ENCODE data around the gene CCDC13.
A peak's percentile ranks its signal among the peaks of the same experiment; 100 is the strongest.

Gene CCDC13

DNA sequence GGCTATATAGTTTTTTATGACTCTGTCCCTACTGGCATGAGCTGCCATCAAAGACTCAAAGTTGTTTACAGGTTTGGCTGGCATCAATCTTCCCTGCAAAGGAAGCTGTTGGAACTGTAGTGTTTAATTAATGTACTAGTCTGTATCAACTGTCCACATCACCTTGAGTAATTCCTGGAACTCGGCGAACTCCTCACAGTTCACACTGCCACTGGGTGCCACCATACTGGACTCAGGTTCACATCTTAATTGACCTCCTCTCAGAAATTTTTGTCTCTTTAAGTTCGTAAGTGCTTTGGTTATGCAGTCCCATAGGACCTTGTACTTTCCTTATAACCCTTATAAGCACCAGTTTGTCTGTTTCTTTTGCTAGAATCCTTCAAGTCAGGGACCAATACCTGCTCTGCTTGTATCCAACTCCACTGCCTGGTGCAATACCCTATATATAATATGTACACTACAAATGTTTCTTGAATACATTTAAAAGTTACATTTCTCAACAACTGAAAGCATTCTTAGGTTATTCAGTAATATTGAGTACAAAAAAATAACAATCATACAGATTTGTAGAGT is 28.1 kb upstream of the CCDC13 start:
- DNase-seq (ENCODE audit: low read depth): no peak

DNA sequence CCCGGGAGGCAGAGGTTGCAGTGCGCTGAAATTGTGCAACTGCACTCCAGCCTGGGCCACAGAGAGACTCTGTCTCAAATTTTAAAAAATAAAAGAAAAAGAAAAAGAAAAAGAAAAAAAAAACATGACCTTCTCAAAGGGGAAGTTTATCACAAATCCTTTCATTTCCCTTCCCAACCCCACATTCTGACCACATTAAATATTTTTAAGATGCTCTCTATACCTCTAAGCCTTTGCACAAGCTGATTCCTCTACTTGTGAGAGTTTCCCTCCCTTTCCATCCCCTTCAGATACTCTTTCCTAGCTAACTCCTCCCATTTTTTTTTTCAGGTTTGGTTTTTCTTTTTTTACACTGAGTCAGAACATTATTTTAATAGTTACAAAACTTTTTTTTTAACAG is 27.2 kb upstream of the CCDC13 start:
- no peak for DNase-seq (ENCODE audit: low read depth)

More for the DNA sequence above, 28.1 kb upstream of the CCDC13 start:
- H3K4me3 ChIP-seq (ENCODE audit: low read depth, low read length): no peak overlapping the region

DNA sequence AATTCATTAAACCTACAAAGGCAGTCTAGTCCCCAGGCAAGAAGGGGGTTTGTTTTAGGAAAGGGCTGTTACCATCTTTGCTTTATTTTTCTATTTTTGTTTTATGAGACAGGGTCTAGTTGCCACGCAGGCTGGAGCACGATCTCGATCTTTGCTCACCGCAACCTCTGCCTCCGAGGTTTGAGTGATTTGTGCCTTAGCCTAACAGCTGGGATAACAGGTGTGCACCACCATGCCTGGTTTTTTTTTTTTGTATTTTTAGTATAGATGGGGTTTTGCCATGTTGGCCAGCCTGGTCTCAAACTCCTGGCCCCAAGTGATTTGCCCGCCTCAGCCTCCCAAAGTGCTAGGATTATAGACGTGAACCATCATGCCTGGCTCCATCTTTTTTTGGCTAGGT is 26.3 kb upstream of the CCDC13 start:
- H3K4me3 ChIP-seq (ENCODE audit: low read depth, low read length): no peak overlapping the region
- no peak for DNase-seq (ENCODE audit: low read depth)

More for the DNA sequence above, 27.2 kb upstream of the CCDC13 start:
- no peak overlapping the region for H3K4me3 ChIP-seq (ENCODE audit: low read depth, low read length)

DNA sequence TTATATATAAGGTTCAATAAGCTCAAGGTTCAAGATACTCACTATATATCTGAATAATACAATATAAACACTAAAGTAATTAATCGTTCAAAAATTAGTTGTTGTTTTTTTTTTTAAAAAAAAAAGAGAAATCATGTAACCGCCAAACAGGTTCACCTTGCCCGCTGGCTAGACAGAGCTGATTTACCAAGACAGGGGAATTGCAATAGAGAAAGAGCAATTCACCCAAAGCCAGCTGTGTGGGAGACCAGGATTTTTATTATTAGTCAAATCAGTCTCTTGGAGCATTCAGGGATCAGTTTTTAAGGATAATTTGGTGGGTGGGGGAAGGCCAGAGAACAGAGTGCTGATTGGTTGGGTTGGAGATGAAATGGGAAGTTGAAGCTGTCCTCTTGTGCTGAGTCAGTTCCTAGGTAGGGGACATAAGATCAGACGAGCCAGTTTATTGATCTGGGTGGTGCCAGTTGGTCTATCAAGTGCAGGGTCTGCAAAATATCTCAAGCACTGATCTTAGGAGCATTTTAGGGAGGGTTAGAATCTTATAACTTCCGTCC is 23.4 kb upstream of the CCDC13 start:
- H3K4me3 ChIP-seq (ENCODE audit: low read depth, low read length): no peak overlapping the region
- no peak for DNase-seq (ENCODE audit: low read depth)

DNA sequence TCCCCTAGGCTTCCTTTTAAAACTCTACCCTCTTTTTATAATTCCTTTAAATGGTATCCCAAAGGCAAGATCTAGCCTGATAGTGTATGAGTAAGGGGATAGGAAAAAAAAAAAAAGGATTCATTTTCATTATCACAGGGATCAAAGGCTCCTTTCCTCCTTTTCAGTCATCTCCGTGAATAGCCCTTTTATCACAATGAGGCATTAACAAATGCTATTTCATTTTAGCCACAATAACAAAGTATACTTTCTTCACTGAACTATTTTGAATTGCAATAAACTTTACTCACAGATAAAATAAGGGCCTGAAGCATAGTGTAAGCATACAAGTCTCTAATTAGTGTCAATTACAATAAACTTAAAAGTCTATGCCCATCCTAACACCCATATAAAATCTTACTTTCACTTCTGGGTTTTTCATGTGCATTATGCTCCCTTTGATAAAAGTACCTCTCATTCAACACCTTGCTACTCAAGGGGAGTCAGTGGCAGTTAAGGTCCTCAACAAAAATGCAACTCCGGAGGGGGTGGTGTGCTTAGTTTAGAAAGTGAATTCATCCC is 22.6 kb upstream of the CCDC13 start:
- no peak for DNase-seq (ENCODE audit: low read depth)
- H3K4me3 ChIP-seq (ENCODE audit: low read depth, low read length): no peak overlapping the region

DNA sequence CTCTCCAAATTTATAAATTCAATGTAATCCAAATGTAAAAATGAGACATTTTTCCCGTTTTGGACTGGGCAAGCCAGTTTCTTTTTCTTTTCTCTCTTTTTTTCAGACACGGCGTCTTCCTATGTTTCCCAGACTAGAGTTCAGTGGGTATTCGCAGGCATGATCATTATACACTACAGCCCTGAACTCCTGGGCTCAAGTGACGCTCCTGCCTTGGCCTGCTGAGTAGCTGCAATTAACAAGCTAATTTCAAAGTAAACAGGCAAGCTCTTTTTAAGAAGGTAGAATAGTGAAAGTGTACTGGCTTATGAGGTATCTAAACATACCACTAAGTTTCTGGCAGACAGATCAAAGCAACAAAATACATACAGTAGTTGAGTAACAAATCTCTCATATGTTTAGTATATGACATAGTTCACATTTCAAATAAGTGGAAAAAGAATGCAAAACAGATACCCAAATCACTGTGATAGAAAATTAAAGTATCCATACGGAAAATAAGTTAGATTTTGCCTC is 17.7 kb upstream of the CCDC13 start:
- no peak for DNase-seq (ENCODE audit: low read depth)
- H3K4me3 ChIP-seq (ENCODE audit: low read depth, low read length): no peak overlapping the region

DNA sequence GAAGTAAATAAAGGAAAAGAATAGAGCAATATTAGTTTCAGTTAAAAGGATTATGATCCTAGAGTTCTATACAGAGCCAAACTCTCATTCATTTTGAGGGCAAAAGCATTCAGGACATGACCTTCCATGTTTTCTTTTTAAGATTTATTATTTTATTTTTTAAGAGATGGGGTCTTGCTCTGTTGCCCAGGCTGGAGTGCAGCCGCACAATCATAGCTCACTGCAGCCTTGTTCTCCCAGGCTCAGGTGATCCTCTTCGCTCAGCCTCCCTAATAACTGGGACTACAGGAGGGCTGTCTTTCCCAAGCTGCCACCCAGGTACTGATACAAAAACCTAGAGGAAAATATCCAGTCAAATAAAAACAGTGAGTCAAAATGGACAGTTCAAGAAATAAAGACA is 13.6 kb upstream of the CCDC13 start:
- no peak overlapping the region for H3K4me3 ChIP-seq (ENCODE audit: low read depth, low read length)
- DNase-seq (ENCODE audit: low read depth): no peak

DNA sequence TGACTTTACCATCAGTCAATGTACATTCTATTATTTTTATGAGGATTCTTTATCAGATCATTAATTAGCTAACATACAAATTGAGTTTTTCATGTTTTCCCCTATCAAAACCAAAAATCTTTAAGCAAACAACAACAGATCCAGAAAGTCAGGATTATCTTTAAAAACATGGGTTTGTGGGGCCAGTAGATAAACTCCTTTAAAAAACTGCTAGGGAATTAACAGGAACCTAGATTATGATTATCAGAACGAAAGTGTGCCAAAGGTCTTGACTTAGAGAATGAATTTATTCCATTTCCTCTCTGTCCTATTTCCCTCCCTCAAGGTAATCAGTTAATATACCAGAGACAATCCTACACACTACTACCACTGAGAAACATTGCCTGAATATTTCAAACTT is 13.2 kb upstream of the CCDC13 start:
- no peak overlapping the region for H3K4me3 ChIP-seq (ENCODE audit: low read depth, low read length)
- no peak for DNase-seq (ENCODE audit: low read depth)

DNA sequence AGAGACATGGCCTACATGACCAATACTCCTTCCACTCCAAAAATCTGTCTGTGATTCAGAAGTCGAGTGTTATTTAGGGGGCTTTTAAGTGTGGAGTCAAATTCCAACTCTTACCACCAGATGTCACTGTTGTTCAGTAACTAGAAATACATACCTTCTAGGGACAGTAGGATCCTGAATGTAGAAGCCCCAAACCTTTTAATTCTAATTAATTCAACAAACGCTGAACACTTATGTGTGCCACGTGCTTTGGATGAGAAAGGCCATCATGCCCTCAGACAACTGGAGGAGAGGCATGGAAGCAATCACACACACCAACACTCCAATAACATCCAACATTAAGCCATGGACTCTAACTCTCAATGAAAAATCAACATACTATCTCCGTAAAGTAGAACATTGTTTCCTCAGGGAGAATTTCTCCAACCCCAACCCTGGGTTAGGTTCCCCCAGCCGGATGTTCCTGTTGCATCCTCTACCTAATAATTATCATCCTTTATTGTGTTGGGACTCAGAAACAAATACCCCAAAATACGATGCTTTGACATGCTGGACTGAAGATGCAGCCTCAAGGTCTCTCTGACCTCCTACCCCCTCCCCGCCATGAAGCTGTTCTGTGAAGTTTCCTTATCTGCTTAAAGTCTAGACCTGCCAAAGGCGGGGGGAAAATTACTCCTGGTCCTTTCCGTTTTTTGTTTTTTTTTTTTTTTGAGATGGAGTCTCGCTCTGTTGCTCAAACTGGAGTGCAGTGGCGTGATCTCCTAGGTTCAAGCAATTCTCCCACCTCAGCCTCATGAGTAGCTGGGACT is 8.0 kb upstream of the CCDC13 start:
- DNase-seq (ENCODE audit: low read depth): peak; percentile 51
- no peak overlapping the region for H3K4me3 ChIP-seq (ENCODE audit: low read depth, low read length)

DNA sequence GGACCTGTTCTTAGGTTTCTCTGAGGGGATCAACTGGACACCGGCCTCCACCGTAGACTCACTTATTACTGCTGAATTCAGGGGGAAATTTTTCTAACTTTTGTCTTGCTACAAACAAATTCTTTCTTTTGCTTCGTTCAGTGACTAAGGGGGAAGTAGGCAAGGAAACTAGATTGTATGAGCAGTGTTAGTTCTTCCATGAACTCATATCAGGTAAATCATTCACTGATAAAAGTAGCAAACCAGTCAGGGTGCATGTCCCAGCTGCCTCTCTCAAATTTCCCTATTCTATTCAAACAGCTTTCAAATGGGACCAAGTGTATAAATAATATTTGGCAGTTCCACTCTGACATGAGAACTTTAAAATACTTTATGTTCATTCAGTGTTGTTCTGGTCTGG is 7.3 kb upstream of the CCDC13 start:
- no peak overlapping the region for H3K4me3 ChIP-seq (ENCODE audit: low read depth, low read length)

DNA sequence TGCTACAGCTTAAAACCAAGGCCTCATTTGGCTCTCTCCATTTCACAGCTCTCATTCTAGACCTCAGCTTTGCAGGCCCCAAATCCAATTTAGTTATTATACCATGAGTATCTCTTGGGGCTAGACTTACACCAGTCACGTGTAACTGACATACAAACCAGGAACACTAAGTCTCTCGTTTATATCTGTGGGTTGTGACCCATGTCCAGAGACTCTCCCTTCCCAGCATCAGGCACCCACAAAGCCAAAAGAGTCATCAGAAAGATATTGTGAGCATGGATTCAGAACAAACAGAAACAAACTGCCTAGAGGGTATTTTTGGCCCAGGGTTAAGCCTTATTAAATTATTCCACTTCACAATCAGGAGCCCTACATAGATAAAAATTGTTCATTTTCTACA is 5.6 kb upstream of the CCDC13 start:
- peak; percentile 91 for DNase-seq (ENCODE audit: low read depth)
- H3K4me3 ChIP-seq (ENCODE audit: low read depth, low read length): no peak overlapping the region

More for the DNA sequence above, 7.3 kb upstream of the CCDC13 start:
- no peak for DNase-seq (ENCODE audit: low read depth)

DNA sequence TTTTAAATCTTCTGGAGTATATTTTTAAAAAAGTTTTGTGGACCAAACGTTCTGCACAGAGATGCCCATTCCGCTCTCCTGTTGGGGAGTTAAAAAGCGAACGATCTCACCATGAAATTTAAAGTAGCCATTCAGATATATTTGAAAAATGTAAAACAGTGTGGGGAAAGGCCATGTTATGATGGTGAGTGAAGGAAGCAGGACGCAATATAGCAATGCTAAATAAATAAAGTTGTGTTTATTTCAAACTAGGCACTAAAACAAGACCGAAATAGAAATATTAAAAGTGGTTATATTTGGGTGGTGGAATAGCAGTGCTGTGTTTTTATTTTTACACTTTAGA is 327 bp upstream of the CCDC13 start:
- H3K4me3 ChIP-seq (ENCODE audit: low read depth, low read length): peak overlapping the region; percentile 54
- DNase-seq (ENCODE audit: low read depth): no peak

DNA sequence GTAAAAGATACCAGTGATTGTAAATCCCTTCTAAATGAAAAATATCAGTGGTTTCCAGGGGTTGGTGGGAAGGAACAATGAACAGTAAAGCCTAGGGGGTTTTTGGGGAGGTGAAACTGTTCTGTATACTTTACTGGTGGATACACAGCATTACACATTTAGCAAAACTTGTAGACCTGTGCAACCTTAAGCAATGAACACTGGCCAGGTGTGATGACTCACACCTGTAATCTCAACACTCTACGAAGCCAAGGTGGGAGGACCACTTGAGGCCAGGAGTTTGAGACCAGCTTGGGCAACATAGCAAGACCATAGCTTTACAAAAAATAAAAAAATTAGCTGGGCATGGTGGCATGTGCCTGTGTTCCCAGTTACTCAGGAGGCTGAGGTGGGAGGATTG is 1.8 kb downstream of the CCDC13 start:
- DNase-seq (ENCODE audit: low read depth): no peak
- no peak overlapping the region for H3K4me3 ChIP-seq (ENCODE audit: low read depth, low read length)

DNA sequence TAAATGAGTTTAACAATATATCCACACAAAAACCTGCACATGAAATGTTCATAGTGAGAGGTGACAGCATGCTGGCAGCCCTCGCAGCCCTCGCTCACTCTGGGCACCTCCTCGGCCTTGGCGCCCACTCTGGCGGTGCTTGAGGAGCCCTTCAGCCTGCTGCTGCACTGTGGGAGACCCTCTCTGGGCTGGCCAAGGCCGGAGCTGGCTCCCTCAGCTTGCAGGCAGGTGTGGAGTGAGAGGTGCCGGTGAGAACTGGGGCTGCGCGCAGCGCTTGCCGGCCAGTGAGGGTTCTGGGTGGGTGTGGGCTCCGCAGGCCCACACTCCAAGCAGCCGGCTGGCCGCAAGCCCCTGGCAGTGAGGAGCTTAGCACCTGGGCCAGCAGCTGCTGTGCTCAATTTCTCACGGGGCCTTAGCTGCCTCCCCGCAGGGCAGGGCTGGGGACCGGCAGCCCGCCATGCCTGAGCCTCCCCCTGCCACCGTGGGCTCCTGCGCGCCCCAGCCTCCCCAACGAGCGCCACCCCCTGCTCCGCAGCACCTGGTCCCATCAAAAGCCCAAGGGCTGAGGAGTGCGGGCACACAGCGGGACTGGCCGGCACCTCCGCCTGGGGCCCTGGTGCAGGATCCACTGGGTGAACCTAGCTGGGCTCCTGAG is 3.4 kb downstream of the CCDC13 start:
- no peak for DNase-seq (ENCODE audit: low read depth)

DNA sequence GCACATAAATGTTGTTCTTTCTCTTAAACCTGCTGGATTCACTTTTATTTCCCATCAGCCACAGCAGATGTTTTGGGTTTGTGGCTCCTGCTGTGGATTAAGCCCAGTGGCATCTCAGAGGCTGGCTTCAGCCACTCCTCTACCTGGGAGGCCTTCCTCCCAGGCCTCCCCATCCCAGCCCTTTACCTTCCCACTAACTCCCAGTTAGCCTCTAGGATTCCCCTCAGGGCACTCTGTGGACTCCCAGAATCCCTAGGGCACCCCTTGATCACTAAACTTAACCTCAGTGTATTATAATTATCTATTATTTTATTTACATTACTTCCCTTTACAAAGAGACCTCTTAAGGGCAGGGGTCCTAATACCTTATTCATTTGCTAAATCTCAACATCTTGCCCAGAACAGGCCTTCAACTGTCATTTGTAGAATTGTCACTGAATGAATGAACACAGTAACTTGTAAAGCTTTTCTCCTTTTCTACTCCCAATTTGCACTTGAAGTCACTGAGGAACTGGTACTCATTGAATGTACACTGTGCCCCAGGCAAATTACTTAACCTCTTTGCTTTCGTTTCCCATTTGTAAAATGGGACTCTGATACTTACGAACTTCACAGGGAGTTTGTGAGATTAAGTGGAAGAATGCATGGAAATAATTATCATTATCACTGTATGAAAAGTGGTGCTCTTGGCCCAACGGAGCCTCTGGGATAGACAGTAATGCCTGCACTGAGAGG is 8.3 kb downstream of the CCDC13 start:
- no peak overlapping the region for H3K4me3 ChIP-seq (ENCODE audit: low read depth, low read length)
- no peak for DNase-seq (ENCODE audit: low read depth)

More for the DNA sequence above, 3.4 kb downstream of the CCDC13 start:
- H3K4me3 ChIP-seq (ENCODE audit: low read depth, low read length): no peak overlapping the region

DNA sequence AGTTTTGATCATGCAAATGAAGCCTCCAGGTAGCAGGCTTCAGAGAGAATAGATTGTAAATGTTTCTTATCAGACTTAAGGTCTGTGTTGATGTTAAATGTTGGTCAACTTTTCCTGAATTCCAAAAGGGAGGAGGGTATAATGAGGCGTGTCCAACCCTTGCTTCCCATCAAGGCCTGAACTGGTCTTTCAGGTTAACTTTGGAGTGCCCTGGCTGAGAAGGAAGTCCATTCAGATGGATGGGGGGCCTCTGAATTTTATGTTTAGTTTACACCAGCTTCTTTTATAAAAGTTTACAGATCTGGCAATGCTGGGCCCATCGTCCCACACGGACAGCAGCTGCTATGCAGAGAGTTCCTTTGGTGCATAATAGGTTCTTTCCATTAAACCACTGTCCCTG is 8.9 kb downstream of the CCDC13 start:
- no peak overlapping the region for H3K4me3 ChIP-seq (ENCODE audit: low read depth, low read length)
- DNase-seq (ENCODE audit: low read depth): no peak

DNA sequence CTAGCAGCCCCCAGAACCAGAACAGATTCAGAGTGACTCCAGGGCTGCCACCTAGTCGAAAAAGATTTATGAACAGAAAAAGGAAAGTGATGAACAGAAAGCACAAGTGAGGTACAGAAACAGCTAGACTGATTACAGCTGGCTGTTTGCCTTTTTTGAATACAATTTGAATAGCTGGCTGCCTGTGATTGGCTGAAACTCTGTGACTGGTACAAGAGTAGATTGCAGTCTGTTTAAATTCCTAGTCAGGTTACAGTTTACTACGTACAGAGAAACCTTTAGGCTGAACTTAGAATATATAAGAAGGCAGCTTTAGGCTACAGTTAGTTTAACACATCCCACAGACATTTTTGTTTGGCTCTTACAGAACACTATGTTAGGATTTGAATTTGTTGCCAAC is 10.0 kb downstream of the CCDC13 start:
- no peak for DNase-seq (ENCODE audit: low read depth)
- no peak overlapping the region for H3K4me3 ChIP-seq (ENCODE audit: low read depth, low read length)

DNA sequence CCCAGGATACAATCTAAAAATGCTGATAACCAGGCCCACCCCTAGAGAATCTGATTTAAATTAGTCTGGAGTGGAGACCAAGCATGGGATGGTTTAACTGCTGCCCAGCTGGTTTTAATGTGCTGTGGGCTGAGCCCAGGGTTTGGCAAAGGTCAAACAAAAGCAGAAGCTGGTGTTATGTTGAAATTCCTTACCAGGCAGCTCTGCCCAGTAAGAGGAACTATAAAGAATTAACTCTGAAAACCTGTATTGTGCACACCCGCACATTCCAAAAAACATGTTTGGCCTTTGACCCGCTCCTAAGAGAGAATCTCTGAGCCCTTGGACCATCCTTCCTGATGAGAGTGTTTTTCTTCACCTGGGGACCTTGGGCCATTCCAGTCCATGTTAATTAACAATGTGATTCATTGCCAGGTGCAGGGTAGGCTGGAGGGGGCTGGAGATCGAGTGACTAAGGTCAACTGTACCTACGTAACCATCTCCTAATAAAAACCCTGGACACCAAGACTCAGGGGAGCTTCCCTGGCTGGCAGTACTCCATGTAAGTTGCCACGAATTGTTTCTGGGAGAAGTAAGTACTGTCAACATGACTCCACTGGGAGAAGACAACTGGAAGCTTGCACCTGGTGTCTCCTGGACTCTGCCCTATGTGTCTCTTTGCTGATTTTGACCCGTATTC is 10.9 kb downstream of the CCDC13 start:
- DNase-seq (ENCODE audit: low read depth): no peak
- no peak overlapping the region for H3K4me3 ChIP-seq (ENCODE audit: low read depth, low read length)

DNA sequence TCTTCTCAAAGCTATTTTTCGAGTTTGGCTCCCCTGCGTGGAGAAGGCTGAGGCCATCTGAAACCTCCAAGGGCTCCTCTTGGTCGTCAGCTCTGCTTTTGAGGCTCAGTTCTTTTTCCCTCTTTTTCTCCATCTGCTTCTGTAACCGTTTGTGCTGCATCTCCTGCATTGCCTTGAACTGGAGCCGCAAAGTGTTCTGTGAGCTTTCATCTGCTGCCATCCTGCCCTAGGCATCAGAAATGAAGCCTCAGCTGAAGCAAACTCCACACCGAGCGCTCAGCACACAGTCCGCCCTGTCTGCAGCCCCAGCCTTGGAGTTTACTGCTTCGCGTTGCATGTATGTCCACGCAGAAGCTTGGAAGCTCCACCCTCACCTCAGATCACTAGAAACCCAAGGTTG is 14.9 kb downstream of the CCDC13 start:
- no peak for DNase-seq (ENCODE audit: low read depth)
- no peak overlapping the region for H3K4me3 ChIP-seq (ENCODE audit: low read depth, low read length)

Data from skeletal muscle cell (primary cell).